ENCODE measurements around the gene FLOT2. TPM values are rescaled to one million over a fixed set of nuclear protein-coding genes. Genes with fewer than 3 reads are reported as not detected.

Gene FLOT2
- total and polyA plus RNA-seq, 2 of the 8 experiments (the other 6 are each of a cell fraction or from before 2014, with no cell fraction given): 116 to 189 TPM

- TF ChIP-seq YY1 (IDR thresholded peaks at IDR 0.05; ENCODE audit: low read depth, low read length) (peak; percentile 99), ASH2L (IDR thresholded peaks at IDR 0.05; ENCODE audit: low read length) (peak; percentile 83), TAF7 (optimal IDR thresholded peaks at IDR 0.05; ENCODE audit: borderline replicate concordance, low read depth, low read length) (peak; percentile 68), RNF2 (IDR thresholded peaks at IDR 0.05; ENCODE audit: borderline replicate concordance, low read depth, low read length, missing control alignments, poor library complexity, severe bottlenecking) (no peak), POLR2A (IDR thresholded peaks at IDR 0.05; ENCODE audit: control extremely low read depth in 1 of 2, low read depth in 2 of 2, low read length in 2 of 2) (peak; percentile 82 to 93), SAP30 (IDR thresholded peaks at IDR 0.05; ENCODE audit: insufficient read depth, insufficient replicate concordance, low read length) (peak; percentile 94), TBP (IDR thresholded peaks at IDR 0.05; ENCODE audit: low read depth, low read length) (peak; percentile 88), HDAC2 (IDR thresholded peaks at IDR 0.05; ENCODE audit: borderline replicate concordance in 1 of 2, low read depth in 2 of 2, low read length in 2 of 2) (peak in 1 of 2 experiments; percentile 95; a peak in 2 of 4 replicates), SIRT6 (IDR thresholded peaks at IDR 0.05; ENCODE audit: low read length) (no peak), NRF1 (IDR thresholded peaks at IDR 0.05; ENCODE audit: low read depth, low read length) (no peak), ATF2 (IDR thresholded peaks at IDR 0.05; ENCODE audit: low read length) (no peak), SRF (IDR thresholded peaks at IDR 0.05; ENCODE audit: low read depth, low read length) (no peak), SIN3A (conservative IDR thresholded peaks at IDR 0.05 in 1 of 2, IDR thresholded peaks at IDR 0.05 in 1 of 2; ENCODE audit: low read depth in 1 of 2, low read length in 2 of 2) (peak; percentile 22 to 92; a peak in 1 of 4 replicates), CHD1 (IDR thresholded peaks at IDR 0.05; ENCODE audit: low read depth, low read length) (no peak), EGR1 (IDR thresholded peaks at IDR 0.05; ENCODE audit: borderline replicate concordance, low read depth, low read length) (no peak)
- TF ChIP-seq, protein P1, sequence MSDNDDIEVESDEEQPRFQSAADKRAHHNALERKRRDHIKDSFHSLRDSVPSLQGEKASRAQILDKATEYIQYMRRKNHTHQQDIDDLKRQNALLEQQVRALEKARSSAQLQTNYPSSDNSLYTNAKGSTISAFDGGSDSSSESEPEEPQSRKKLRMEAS (IDR thresholded peaks at IDR 0.05): peak; percentile 71; the same call in 1 of the 2 replicates
These were observed 42.8 kb downstream of the FLOT2 start, which contains the start of gene ERAL1 (continued) for GRCh38 chr17:28854457-28855335.

Data from H1 (cell line).